Activated gamma-delta T cell treated with Interleukin-2 at 50 U/mL for 16 hours (primary cell): ENCODE measurements around the gene KLK4.

Experiments used
- DNase-seq: peaks from one replicate; pipeline ENCODE4 v3.0.0-alpha.2; 2020

The KLK4 gene

GRCh38 chr19:50911206-50912101, at the start of gene KLK4:
KLK4 (minus strand) TSS chr19:50911395; CDS start chr19:50910738, 657 bp downstream.
- DNase-seq = no peak

GRCh38 chr19:50959731-50960500, 48.7 kb upstream of the KLK4 start:
- no peak for DNase-seq

GRCh38 chr19:50957587-50957986, 46.4 kb upstream of the KLK4 start:
- DNase-seq = no peak

GRCh38 chr19:50952910-50953309, 41.7 kb upstream of the KLK4 start, which contains the start of gene KLK5:
KLK5 (minus strand) TSS chr19:50953038; CDS start chr19:50952657, 381 bp downstream.
- DNase-seq = no peak

- DNase-seq = no peak
Observed at GRCh38 chr19:50949861-50950260, 38.7 kb upstream of the KLK4 start.

GRCh38 chr19:50947123-50947522, 35.9 kb upstream of the KLK4 start:
- DNase-seq = no peak

- DNase-seq = no peak
Observed at GRCh38 chr19:50944795-50945194, 33.6 kb upstream of the KLK4 start.

- no peak for DNase-seq
Observed at GRCh38 chr19:50943074-50943828, 32.1 kb upstream of the KLK4 start.

GRCh38 chr19:50939596-50939995, 28.4 kb upstream of the KLK4 start:
- DNase-seq = no peak

- DNase-seq = no peak
Observed at GRCh38 chr19:50933640-50934039, 22.4 kb upstream of the KLK4 start.

GRCh38 chr19:50932690-50933083, 21.5 kb upstream of the KLK4 start:
- no peak for DNase-seq

GRCh38 chr19:50932018-50932689, 21.0 kb upstream of the KLK4 start:
- DNase-seq = no peak

- no peak for DNase-seq
Observed at GRCh38 chr19:50931023-50931422, 19.8 kb upstream of the KLK4 start.

- no peak for DNase-seq
Observed at GRCh38 chr19:50928831-50929230, 17.6 kb upstream of the KLK4 start.

GRCh38 chr19:50926144-50926543, 14.9 kb upstream of the KLK4 start:
- no peak for DNase-seq

GRCh38 chr19:50925734-50926133, 14.5 kb upstream of the KLK4 start:
- no peak for DNase-seq

GRCh38 chr19:50924586-50924985, 13.4 kb upstream of the KLK4 start:
- DNase-seq = no peak

GRCh38 chr19:50922317-50922853, 11.2 kb upstream of the KLK4 start:
- DNase-seq = peak; percentile 70

- no peak for DNase-seq
Observed at GRCh38 chr19:50921426-50922316, 10.5 kb upstream of the KLK4 start.

- no peak for DNase-seq
Observed at GRCh38 chr19:50916069-50916468, 4.9 kb upstream of the KLK4 start.
